Stimulated activated CD8-positive, alpha-beta memory T cell treated with anti-CD3 and anti-CD28 coated beads, Interleukin-15, amount 100 ng/mL, for 24 hours (primary cell): ENCODE results near the gene BANF2.
"Not testable (repeated sequence)": the region's sequence is repeated elsewhere in the genome, so short reads cannot be mapped to it uniquely, and the experiment has no call there.

Experiments
- DNase-seq: peaks from one replicate; pipeline ENCODE4 v3.0.0-alpha.2; 2020; ENCODE audit warnings: low read depth

BANF2 gene

GRCh38 chr20:17683218-17684076 is 16.3 kb upstream of the BANF2 start:
- DNase-seq: no peak

- DNase-seq: no peak
Measured at GRCh38 chr20:17684077-17684888, 15.5 kb upstream of the BANF2 start.

GRCh38 chr20:17685168-17685567 is 14.6 kb upstream of the BANF2 start:
- no peak for DNase-seq

GRCh38 chr20:17687800-17688199 is 12.0 kb upstream of the BANF2 start:
- no peak for DNase-seq

GRCh38 chr20:17688965-17689364 is 10.8 kb upstream of the BANF2 start:
- DNase-seq: no peak

GRCh38 chr20:17690144-17690543 is 9.6 kb upstream of the BANF2 start:
- no peak for DNase-seq

- DNase-seq: no peak
Measured at GRCh38 chr20:17691758-17692157, 8.0 kb upstream of the BANF2 start.

- no peak for DNase-seq
Measured at GRCh38 chr20:17693444-17694001, 6.2 kb upstream of the BANF2 start.

DNA sequence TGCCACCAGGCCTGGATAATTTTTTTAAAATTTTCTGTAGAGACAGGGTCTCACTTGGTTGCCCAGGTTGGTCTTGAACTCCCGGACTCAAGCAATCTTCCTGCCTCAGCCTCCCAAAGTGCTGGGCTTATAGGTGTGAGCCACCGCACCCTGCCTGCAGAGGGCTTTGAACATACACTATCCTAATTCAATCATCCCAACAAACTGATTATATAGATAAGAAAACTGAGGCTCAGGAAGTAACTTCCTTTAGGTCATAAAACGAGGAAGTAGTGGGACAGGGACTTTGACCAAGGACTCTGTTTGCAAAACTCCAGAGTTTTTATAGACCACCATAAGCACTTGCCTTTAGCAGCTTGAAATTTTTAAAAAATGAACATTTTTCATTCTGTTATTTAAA is 5.0 kb upstream of the BANF2 start:
- DNase-seq: no peak

- no peak for DNase-seq
Measured at GRCh38 chr20:17696287-17696686, 3.5 kb upstream of the BANF2 start.

DNA sequence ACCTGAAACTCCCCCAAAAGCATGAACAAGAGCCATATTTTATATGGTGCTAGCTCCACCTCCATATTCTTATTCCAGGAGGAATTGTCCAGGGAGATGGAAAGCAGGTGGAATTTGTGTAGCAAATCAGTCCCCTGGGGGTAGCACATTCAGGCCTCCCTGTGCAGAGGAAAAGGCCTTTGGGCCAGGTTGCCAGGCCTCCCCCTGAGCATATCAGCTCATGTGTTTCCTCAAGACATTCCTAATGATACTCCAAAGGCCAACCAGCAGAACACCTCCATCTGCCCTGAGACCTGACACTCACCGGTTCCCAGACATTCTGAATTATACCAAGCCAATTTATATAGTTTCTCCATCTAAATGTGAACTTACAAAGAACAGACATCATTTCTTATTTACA is 2.6 kb upstream of the BANF2 start:
- no peak for DNase-seq

DNA sequence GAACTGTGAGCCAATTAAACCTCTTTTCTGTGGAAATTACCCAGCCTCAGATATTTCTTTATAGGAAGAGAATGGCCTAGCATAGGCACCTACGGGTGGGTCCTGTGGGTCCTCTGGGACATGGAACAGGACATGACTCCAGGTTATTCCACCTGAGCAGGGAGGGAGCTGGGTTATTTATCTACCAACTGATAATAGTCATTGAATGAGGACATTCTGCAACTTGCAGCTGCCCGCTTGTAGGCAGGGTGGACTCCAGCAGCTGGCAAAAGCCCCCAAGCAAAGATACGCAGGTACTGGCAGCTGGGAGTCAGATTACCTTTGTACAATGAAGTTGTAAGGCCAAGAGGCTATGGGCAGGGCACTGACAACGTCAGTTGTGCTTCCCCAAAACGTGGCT is 1.4 kb upstream of the BANF2 start:
- no peak for DNase-seq

DNA sequence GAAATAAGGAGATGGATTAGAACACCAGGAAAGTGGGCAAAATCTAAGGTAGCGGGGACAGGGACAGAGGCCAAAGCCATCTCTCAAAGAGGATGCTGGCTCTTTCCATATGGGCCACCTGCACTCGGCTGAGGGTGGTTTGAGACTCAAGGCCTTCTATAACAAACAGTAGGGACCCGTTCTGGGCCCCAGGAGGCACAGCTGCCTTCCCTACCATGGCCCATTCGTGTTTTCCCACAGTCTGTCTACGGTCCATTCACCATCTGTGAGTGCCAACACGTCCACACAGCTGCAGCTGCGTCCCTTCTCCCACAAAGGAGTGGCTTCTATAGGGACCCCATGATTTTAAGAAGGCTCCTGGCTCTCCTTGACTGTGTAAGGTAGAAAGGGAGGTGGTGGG is 871 bp downstream of the BANF2 start:
- no peak for DNase-seq

- no peak for DNase-seq
Measured at GRCh38 chr20:17701826-17702225, 2.1 kb downstream of the BANF2 start.

GRCh38 chr20:17704589-17705317 is 5.0 kb downstream of the BANF2 start:
- DNase-seq: no peak

DNA sequence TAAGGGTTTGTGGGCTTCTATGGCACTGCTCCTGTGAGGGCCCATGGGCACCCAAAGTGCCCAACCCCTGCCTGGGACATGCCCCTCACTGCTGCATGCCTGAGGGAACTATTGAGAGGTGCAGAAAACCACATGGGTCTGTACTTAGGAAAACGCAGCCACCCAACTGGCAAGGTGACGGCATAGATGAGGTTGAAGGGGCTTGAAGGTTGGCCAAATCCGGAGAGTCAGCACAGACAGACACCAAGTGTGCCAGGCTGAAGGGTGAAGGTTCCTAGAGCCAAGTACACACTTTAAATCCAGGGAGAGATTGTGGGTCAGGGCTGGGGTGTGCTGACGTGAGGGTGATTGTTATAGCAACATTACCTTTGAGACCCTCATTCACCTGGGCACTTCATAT is 6.2 kb downstream of the BANF2 start:
- DNase-seq: no peak

DNA sequence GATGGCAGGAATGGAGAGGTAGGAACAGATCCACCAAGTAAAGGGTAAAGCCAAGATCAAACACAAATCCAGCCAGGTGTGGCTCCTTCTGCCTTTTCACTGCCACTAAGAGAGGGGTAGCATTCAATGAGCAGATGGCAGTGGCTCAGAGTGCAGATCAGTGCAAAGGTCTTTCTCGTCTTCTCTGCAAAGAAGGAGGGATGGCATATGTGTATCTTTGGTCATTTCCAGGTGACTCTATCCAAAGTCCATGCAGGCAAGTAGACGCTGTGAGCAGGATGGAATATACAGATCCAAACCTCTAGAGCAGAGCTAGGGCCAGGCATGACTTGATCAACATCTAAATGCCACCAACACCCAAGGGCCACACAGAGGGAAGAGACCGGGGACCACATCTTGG is 6.9 kb downstream of the BANF2 start:
- no peak for DNase-seq

- DNase-seq: not testable (repeated sequence)
Measured at GRCh38 chr20:17707951-17708350, 8.2 kb downstream of the BANF2 start.

DNA sequence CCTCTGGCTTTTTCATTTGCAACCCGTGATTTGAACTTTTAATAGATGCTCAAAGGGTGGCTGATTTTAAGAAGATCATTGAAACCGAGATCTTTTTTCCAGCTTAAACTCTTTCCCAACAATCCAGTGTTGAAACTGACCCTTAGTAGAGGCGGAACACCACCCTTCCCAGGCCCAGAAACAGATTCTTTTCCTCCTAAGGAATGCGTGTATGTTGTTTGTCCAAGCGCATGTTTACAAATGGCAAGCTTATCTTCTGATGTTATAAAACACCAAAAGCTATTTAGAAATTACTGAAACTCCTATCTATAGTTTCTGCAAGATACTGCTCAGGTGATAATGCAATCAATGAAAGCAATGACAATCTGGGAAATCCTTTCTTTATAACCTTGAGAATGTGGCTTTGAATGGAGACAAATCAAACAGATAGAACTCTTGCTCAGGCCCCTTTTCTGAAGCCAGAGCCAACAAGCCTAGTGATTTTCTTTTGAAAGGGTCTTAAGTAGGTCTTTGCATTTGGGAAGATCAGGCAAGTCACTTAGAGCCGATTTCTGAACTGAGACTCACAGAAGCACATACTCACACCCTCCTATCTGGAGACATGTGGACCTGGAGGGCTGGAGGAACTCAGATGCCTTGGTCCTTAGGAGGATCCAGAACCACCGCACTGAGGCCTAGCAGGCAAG is 9.1 kb downstream of the BANF2 start:
- DNase-seq: no peak

DNA sequence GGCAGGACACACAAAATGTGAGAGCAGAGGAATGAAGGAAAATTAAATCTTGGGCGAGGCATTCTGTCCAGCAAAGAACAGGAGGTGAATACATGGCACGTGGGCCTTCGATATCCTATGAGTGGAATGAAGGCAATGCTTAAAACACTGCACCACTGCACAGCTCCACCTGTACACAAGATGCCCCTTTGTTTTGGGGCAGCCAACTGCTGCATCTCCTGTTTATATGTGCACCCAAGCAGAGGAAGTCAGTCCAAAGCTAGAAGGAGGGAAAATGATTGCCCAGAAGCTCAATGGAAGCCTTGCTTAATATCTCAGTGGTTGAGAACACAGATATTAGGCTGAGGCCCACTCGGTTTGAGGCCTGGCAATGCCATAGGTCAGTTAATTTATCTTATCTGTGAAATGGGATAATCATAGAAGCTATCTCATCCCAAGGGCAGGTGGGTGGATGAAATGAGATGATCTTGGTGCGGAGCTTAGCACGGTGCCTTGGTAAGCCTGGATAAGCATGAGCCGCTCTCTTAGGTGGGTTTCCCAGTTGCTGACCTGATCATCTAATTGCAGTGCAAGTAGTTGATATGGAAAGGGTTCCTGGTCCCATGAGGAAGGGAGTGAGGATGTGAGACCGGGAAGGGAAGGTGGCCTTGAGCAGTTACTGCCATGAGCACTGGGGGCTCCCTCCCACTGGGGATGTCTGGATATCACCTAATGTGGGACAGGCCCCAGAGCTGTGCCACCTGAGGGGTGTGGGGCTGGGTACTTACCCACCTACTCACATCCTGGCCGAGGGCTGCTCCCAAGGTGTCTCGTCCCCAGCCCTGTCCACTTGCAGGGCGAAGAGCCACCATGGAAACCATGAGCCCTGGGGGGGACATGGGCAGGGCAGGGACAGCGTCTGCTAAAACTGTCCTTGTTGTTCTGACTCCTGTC is 9.9 kb downstream of the BANF2 start:
- no peak for DNase-seq
